Adipocyte (in vitro differentiated cells): ENCODE results near the gene FXYD3.

Experiments
- DNase-seq: peaks from one replicate; pipeline ENCODE4 v3.0.0-alpha.2; 2015; ENCODE audit warnings: low read depth
- H3K27me3 ChIP-seq: replicated peaks from 2 replicates; pipeline ENCODE4 v1.7.0; 2013; ENCODE audit warnings: mild to moderate bottlenecking, low read length, moderate library complexity; ENCODE audit not compliant: control insufficient read depth, insufficient read depth
- H3K36me3 ChIP-seq: 2 replicates; pipeline ENCODE4 v1.7.0; 2013; ENCODE audit warnings: low read length, mild to moderate bottlenecking, moderate library complexity; ENCODE audit not compliant: control insufficient read depth, insufficient read depth, severe bottlenecking
- H3K4me1 ChIP-seq: 2 replicates; pipeline ENCODE4 v1.7.0; 2013; ENCODE audit warnings: mild to moderate bottlenecking, low read length, moderate library complexity; ENCODE audit not compliant: control insufficient read depth, insufficient read depth
- H3K4me3 ChIP-seq: 2 replicates; pipeline ENCODE4 v1.7.0; 2013; ENCODE audit warnings: mild to moderate bottlenecking, low read length, moderate library complexity
- H3K9ac ChIP-seq: 2 replicates; pipeline ENCODE4 v1.7.0; 2013; ENCODE audit warnings: mild to moderate bottlenecking, low read length, moderate library complexity
- H3K9me3 ChIP-seq: 2 replicates; pipeline ENCODE4 v1.7.0; 2013; ENCODE audit warnings: mild to moderate bottlenecking, low read length, moderate library complexity; ENCODE audit not compliant: control insufficient read depth

Gene FXYD3

DNA sequence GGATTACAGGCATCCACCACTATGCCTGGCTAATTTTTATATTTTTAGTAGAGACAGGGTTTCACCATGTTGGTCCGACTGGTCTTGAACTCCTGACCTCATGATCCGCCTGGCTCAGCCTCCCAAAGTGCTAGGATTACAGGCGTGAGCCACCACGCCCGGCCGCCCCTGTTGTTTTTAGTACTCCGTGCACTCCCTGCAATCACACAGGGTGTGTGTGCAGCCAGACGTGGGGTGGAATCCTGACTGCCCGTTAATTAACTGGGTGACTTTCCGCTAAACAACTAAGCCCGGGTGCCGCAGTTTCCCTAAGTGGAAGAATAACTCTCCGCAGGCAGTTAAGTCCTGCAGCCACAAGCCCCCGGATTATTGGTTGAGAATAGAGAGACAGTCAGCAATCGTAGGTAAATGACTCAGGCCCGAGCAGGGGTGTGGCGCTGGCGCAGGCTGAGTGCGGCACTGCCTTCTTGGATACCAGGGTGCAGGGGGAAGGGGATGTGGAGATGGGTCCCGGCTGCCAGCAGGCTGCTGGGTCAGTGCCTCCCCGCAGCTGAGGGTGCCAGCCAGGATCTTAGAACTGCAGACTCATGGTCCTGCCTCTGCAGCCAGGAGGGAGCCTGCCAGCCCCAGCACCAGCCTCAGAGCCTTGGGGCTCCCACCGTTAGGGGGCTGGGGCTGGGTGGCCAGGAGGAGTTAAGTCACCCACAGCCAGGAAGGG is 6.1 kb upstream of the FXYD3 start:
- Histone ChIP-seq H3K9ac (no peak overlapping the region), H3K4me3 (no peak overlapping the region), H3K27me3 (no peaks in the 10 kb centered on the region), H3K4me1 (peaks cover 10% of the 10 kb centered on the region), H3K36me3 (no peaks in the 10 kb centered on the region), H3K9me3 (no peaks in the 10 kb centered on the region)
- DNase-seq: no peak

GRCh38 chr19:35110974-35111373 is 4.6 kb upstream of the FXYD3 start:
- Histone ChIP-seq H3K4me3 (no peak overlapping the region), H3K27me3 (peaks cover 7% of the 10 kb centered on the region), H3K4me1 (peaks cover 20% of the 10 kb centered on the region), H3K9ac (no peak overlapping the region), H3K9me3 (no peaks in the 10 kb centered on the region), H3K36me3 (no peaks in the 10 kb centered on the region)
- no peak for DNase-seq

GRCh38 chr19:35112995-35113688 is 2.5 kb upstream of the FXYD3 start:
- Histone ChIP-seq H3K36me3 (no peaks in the 10 kb centered on the region), H3K4me3 (no peak overlapping the region), H3K9ac (no peak overlapping the region), H3K4me1 (peaks cover 12% of the 10 kb centered on the region), H3K27me3 (peaks cover 7% of the 10 kb centered on the region), H3K9me3 (no peaks in the 10 kb centered on the region)
- DNase-seq: no peak

GRCh38 chr19:35114353-35115176 is 1.1 kb upstream of the FXYD3 start:
- H3K4me1 ChIP-seq: peaks cover 25% of the 10 kb centered on the region
- peak; percentile 77 for DNase-seq
- H3K4me3 ChIP-seq: peak overlapping the region; percentile 65
- no peaks in the 10 kb centered on the region for H3K36me3 ChIP-seq
- H3K9ac ChIP-seq: peak overlapping the region; percentile 78
- peaks cover 7% of the 10 kb centered on the region for H3K27me3 ChIP-seq
- no peaks in the 10 kb centered on the region for H3K9me3 ChIP-seq

DNA sequence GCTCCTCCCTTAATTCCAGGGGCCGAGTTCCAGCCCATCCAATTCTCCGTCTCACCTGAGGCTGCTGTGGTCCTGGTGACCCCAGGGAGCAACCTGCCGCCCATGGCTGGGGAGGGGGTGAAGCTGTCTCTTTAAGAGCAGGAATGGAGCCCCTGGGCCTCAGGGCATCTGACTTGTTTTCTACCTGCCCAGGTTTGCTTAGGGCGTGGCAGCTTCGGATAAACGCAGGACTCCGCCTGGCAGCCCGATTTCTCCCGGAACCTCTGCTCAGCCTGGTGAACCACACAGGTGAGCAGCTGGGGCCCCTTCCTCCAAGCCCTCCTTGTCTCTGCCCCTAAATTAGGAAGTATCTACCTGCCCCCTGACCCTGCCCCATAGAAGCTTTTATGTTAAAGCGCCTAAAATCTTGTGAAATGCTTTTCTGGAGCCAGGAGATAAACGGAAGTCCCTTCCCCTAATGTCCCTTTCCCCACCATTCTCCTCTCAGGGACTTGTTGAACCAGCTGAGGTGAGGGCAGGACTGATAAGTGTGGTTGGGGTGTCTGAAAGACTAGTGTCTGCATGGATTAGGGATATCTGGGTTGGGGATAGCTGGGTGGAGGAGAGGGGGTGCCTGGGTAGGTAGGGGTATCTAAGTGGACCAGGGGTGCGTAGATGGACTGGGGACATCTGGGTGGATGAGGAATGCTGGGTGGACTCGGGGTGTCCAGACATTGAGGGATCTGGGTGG is 614 bp downstream of the FXYD3 start:
- H3K27me3 ChIP-seq: peaks cover 7% of the 10 kb centered on the region
- H3K9me3 ChIP-seq: no peaks in the 10 kb centered on the region
- peaks cover 41% of the 10 kb centered on the region for H3K4me1 ChIP-seq
- no peak overlapping the region for H3K4me3 ChIP-seq
- no peak overlapping the region for H3K9ac ChIP-seq
- DNase-seq: no peak
- H3K36me3 ChIP-seq: no peaks in the 10 kb centered on the region

DNA sequence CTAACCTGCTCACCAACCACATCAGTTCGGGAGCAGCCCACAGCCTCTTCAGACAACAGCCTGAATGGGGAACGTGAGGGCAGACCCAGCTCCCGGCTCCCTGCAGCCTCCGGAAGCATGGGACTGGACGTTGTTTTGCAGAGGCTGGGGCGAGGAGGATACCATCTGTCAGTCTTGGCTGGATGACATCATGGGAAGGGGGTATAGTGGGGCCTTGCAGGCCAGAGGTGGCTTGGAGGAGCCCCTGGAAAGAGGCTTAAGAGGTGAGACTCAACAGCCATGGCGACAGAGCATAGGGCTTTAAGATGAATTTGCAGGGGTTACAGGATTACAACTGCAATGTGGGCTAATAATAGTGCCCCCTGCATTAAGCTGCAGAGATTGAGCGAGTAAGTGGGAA is 1.5 kb downstream of the FXYD3 start:
- Histone ChIP-seq H3K4me1 (peaks cover 48% of the 10 kb centered on the region), H3K4me3 (no peak overlapping the region), H3K9me3 (no peaks in the 10 kb centered on the region), H3K27me3 (peaks cover 7% of the 10 kb centered on the region), H3K36me3 (no peaks in the 10 kb centered on the region), H3K9ac (no peak overlapping the region)
- DNase-seq: no peak

GRCh38 chr19:35117799-35118198 is 2.2 kb downstream of the FXYD3 start:
- H3K9me3 ChIP-seq: no peaks in the 10 kb centered on the region
- no peaks in the 10 kb centered on the region for H3K36me3 ChIP-seq
- peaks cover 55% of the 10 kb centered on the region for H3K4me1 ChIP-seq
- no peak overlapping the region for H3K9ac ChIP-seq
- no peak overlapping the region for H3K4me3 ChIP-seq
- H3K27me3 ChIP-seq: peaks cover 7% of the 10 kb centered on the region
- DNase-seq: no peak

DNA sequence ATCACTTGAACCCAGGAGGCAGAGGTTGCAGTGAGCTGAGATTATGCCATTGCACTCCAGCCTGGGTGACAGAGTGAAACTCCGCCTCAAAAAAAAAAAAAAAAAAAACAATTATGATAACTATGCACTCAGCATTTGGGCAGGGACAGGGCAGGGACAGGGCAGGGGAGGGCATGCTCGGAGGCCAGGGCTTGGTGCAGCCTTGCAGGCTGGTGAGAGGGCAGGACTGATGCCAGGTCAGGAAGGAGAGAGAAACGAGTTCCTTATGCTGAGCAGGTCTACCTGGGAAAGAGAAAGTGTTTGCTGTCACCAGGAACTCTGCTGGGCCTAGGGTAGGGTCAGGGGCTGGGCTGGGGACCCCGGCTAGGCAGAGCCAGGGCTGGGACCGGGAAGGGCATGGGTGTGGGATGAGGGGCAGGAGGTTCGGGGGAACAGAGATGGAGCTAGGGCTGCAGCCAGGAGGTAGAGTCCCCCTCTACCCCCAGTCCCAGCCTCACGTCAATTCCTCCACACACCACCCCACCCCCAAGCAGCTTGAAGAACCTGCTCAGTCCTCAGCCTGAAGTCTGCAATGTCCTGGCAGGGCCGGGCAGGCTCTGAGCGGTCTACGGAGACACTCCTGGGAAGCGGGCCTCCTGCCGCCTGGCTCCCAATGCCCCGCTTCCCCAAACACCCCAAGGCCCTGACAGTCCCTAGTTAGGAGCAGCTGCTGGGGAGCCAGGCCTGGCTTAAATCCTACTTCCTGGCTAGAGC is 2.8 kb downstream of the FXYD3 start:
- no peak for DNase-seq
- peaks cover 61% of the 10 kb centered on the region for H3K4me1 ChIP-seq
- H3K9me3 ChIP-seq: no peaks in the 10 kb centered on the region
- H3K27me3 ChIP-seq: peaks cover 7% of the 10 kb centered on the region
- no peaks in the 10 kb centered on the region for H3K36me3 ChIP-seq
- no peak overlapping the region for H3K4me3 ChIP-seq
- no peak overlapping the region for H3K9ac ChIP-seq

DNA sequence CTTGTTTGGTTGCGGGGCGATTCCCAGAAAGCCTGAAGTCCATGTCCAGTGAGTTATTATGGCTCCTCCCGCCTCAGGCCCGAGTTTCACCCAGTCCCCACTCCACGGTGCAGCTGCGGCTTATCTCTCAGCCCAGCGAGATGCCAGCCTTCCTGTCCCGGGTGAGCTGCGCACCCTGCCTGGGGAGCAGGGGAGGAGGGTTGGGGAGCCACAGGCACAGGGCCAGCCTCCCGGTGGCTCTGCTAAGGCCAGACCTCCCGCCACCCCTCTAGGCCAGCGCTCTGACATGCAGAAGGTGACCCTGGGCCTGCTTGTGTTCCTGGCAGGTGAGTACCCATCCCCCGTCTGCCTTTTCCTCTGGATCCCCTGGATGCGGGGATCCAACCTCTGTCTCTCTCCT is 3.5 kb downstream of the FXYD3 start:
- DNase-seq: no peak
- Histone ChIP-seq H3K9ac (peak overlapping the region; percentile 26), H3K27me3 (peaks cover 7% of the 10 kb centered on the region), H3K4me1 (peaks cover 68% of the 10 kb centered on the region), H3K4me3 (no peak overlapping the region), H3K36me3 (no peaks in the 10 kb centered on the region), H3K9me3 (no peaks in the 10 kb centered on the region)

DNA sequence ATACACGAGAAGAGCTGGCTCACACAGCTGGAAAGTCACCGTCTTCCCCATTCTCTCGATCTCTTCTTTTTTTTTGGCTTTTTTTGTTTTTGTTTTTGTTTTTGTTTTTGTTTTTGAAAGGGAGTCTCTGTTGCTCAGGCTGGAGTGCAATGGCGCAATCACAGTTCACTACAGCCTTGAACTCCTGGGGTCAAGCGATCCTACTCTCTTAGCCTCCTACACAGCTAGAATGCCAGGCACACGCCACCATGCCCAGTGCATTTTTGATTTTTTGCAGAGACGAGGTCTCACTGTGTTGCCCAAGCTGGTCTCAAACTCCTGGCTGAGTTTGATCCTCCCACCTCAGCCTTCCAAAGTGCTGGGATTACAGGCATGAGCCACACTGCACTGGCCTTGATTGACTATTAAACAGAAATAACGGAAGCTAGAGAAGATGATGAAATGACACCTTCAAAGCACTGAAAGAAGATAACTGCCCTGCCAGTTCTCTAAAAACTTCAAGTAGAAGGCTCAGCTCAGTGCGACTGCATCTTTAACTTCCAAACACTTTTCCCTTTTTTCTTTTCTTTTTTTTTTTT is 4.0 kb downstream of the FXYD3 start:
- peak overlapping the region; percentile 83 for H3K9ac ChIP-seq

More for the DNA sequence above, 4.0 kb downstream of the FXYD3 start:
- Histone ChIP-seq H3K9me3 (no peaks in the 10 kb centered on the region), H3K4me1 (peaks cover 67% of the 10 kb centered on the region), H3K36me3 (no peaks in the 10 kb centered on the region), H3K4me3 (no peak overlapping the region), H3K27me3 (peaks cover 7% of the 10 kb centered on the region)
- DNase-seq: no peak
